CD4-positive, alpha-beta T cell treated with Interleukin-2 at 100 ng/mL for 4 hours (primary cell): ENCODE measurements around the gene ESR2.
A peak's percentile ranks its signal among the peaks of the same experiment; 100 is the strongest.
"Not testable (repeated sequence)": the region's sequence is repeated elsewhere in the genome, so short reads cannot be mapped to it uniquely, and the experiment has no call there.

Experiments
- DNase-seq: peaks from one replicate; pipeline ENCODE4 v3.0.0-alpha.2; 2020; ENCODE audit warnings: low spot score

ESR2 gene

DNA sequence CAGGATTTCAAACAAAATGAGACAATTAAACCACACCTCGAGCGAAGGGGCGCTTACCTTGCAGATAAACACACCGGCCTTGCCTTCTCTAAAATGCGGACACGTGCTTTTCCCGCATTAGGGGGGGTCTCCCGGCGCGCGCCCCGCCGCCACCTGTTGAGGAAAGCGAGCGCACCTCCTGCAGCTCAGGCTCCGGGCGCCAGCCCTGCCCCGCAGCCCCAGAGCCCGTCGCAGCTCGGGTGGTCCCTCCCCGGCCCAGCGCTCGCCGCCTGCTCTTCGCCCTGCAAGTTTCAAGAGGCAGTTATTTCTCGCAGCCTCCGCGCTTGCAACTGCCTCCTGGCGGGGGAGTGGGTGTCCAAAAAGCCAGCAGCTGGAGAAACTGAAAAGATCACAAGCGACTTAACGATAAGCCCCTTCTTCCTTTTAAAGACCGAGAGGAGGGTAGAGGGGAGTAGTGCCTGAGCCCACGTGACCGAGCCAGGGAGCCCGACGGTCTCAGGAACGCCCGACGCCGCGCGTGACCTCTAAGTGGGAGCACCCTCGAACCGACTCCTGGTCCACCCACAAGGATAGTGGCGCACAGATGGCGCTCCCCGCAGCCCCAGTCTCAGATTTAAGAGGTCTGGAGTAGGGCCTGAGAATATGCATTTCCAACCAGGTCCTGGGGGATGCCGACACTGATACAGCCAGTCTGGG lies at the start of gene ESR2:
ESR2 (minus strand) TSS at position 396 of the 696 bp plus-strand sequence. CDS start 11,386 bp downstream, outside the sequence.
- peak; percentile 16 for DNase-seq

DNA sequence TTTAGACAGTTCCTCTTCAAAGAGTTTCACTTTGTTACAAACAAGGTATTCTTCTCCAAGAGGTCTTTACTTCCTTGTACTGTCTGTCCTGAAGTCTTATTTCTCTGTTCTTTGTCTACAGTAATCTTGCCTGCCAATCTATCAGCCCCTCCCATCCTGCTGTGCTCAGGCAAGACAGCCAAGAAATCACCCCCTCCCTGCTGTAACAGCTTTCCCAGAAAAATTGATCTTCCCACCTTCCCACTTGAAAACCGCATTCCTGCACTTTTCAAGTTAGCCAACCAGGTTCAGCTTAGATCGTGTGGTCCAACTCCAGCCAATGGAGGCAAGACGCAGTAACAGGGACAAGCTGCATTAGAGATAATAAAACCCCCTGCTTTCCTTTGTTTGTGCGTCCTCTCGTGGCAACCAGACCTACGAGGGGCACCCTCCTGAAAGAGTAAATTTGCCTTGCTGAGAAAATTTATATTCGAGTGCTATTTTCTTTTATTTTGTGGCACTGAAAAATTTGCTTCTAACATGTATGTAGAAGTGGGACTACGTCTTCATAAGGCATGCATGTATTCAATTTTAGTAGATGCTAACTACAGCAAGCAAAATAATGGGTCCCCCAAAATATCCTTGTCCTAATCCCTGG lies 46.5 kb upstream of the ESR2 start:
- no peak for DNase-seq

DNA sequence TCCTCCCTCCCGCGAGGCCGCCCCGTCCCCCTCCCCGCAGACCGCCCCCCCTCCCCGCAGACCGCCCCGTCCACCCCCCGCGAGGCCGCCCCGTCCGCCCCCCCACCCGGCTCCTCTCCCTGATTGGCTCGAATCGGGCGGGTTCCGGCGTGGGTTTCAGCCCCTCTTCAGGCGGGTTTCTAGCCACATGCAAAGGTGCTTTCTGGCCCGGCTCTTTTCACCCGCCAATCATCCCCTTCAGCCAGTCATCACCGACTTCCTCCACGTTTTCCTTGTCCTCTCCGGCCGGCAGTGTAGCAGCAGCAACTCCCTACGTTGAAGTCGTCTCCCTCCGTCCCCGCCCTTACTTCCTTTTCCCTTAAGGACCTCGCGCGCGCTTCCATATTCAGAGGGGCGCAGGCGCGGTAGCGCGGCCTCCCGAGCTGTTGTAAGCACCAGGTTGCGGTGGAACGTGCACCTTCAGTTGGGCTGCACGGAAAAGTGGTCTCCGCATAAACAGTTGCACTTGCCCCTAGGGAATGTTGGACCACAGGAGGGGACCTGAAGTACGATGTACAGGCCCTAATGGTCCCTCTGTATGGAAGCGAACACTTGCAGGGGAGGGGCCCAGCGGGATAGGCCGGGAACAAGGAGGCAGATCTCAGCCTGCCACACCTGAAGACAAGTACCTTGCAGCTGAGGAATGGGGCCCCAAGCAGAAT lies 44.6 kb upstream of the ESR2 start:
- peak; percentile 93 for DNase-seq

DNA sequence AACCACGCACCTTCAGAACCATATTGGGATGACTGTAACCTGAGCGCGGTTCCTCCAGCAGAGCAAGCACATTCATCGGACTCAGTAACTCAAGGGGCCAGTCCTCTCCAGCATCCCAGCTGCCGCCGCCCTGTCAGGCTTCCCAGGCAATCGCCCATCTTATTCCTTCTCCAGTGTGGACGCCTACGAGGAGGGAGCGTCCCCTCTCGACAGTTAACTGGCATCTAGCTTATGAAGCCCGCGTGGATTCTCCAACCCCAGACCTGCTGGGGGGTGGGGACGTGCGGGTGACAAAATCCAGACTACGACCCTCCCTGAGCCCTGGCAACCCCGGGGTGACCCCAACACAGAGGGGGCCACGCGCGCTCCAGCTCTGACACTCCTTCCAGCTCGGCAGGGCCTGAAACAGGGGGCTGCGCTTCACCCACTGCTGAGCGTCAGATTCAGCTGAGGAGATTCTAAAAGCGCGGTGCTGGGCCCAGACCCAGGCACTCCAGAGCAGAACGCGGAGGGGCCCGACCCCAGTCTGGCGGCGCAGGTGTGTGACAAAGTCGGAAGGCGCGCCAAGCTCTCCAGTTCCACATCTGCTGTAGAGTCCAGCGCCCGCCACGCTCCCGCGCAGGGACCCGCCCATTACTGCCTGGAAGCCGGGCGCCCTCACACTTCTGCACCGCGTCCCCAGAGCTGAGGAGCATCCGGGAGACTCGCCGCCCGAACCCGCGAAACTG lies 43.9 kb upstream of the ESR2 start:
- no peak for DNase-seq

DNA sequence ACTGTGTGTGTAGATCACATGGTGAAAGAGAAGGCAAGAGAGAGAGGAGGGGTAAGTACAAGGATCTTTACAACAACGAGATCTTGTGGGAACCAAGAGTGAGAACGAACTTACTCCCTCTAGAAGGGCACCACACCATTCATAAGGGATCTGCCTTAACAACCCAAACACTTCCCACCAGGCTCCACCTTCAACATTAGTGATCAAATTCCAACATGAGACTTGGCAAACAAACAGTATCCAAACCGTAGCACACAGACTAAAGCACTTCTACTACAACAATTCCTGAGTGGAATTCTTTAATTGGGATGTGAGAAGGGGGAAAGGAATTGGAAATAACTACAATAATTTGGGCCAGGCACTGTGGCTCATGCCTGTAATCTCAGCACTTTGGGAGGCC lies 35.0 kb upstream of the ESR2 start:
- DNase-seq = no peak

DNA sequence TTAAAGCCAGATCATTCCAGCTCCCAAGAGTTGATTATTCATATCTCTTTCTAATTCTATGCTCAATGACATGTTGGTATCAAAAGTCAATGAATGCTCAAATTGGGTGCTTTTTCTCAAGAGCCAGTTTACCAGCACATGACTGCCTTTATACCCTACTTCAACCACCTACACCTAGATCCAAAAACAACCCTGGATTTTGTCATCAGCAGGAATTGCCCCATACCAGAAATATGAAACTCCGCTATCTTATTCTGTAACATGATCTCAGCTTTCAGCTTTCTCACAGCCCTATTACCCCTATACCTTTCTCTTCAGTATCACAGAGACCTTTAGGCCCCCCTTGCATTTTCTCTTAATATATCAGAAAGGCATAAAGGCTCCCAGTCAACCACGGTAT lies 32.3 kb upstream of the ESR2 start:
- DNase-seq = no peak

DNA sequence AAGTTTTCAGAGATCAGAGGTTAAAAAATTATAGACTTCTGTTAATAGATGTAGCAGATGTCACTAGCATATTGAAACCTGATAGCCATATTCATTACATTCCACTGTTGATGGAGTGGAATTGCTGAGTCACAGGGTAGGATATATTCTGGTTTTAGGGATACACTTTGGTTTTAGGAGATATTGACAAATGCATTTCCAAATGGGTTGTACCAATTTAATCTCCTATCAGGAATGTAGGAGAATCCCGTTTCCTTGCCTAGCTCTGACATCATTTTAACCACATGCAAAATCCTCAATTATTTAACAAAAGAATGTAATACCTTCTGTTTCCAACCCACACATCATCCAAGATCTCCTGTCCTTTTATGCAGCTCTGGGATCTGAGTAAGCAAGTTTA lies 30.7 kb upstream of the ESR2 start:
- DNase-seq = no peak

DNA sequence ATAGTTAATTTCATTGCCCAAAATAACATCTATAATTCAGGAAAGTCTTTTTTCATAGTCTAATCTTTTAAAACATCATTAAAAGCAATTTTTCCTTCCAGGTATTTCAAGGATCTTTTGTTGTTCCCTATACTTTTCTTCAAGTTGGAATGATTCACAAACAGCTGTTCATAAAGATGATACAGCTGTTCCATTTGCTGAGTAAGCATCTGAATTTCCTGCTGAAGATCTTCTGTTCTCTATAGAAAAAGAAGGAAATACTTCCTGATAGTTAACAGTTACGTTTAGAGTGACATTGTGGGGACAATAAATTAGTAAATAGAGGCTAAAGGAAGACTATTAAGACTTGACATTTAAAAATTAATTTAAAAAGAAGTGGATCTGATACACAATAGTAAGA lies 30.3 kb upstream of the ESR2 start:
- no peak for DNase-seq

DNA sequence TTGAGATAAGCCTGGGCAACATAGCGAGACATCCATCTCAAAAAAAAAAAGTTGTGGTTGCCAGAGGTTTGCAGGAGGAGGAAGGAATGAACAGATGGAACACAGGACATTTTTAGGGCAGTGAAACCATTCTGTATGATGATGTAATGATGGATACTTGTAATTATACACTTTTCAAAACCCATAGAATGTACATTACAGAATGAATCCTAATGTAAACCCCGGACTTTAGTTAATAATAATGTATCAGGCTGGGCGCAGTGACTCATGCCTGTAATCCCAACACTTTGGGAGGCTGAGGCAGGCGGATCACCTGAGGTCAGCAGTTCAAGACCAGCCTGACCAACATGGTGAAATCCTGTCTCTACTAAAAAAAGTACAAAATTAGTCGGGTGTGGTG lies 26.2 kb upstream of the ESR2 start:
- not testable (repeated sequence) for DNase-seq

DNA sequence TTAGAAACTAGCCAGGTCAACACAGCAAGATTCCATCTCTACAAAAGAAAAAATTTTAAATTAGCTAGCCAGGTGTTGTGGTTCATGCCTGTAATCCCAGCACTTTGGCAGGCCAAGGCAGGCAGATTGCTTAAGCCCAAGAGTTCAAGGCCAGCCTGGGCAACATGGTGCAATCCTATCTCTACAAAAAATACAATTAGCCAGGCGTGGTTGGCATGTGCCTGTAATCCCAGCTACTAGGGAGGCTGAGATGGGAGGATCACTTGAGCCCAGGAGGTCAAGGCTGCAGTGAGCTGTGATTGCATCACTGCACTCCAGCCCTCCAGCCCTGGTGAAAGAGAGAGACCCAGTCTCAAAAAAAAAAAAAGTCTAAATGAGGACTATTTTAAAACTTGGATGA lies 24.5 kb upstream of the ESR2 start:
- not testable (repeated sequence) for DNase-seq

DNA sequence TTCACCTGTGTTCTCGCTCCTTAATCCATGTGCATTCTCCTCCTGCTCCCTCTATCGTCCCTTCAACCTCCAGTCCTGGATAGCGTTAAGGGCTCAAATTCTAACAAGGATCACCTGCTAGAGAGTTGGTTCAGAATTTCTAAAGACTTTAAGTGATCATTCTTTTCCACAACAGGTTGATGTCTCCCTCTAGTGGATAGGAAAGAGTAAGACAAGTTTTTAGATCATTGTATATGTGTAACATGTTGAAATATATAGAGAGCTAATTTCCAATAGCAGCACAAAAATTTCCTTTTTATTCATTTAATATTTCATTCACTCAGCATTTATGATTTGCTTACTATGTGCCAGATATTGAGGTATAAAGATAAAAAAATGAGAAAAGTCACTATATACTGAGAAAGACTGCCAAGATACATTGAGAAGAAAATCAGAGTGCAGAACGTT lies 9.3 kb upstream of the ESR2 start:
- DNase-seq = peak; percentile 58

DNA sequence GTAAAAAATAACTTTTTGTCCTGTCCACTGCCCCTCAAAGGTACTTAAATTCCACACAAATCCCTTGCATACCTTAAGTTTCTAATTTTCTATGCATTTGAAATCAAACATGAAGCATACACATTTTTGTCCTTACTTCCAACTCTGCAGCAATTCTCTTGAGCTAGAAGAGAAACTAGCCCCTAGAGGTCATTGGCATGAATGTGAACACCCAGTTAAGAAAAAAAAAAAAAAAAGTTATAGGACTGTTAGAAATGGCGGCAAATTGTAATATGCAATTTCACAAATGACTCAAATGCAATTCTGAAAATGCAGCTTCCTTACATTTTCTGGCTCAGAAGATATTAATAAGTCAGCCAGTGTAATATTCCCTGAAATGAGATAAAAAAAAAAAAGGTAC lies 4.6 kb upstream of the ESR2 start:
- no peak for DNase-seq

DNA sequence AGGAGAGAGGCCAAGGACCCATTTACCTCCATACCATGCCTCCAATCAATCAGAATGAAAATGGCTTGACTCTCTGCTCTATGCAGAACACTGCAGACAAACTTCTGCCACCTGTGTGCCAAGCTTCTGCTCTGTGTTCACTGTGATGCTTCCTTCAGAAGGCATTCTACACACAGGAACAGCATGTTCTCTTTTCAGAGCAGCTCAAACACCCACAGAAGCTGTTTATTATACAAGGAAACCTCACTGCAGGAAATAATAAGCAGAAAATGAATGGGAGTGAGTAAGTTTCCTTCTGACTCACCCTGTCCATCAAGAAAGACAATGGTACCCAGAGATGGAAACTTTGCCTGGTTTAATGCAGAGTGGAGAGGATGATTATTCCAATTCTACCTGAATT lies 2.4 kb upstream of the ESR2 start:
- DNase-seq = no peak

DNA sequence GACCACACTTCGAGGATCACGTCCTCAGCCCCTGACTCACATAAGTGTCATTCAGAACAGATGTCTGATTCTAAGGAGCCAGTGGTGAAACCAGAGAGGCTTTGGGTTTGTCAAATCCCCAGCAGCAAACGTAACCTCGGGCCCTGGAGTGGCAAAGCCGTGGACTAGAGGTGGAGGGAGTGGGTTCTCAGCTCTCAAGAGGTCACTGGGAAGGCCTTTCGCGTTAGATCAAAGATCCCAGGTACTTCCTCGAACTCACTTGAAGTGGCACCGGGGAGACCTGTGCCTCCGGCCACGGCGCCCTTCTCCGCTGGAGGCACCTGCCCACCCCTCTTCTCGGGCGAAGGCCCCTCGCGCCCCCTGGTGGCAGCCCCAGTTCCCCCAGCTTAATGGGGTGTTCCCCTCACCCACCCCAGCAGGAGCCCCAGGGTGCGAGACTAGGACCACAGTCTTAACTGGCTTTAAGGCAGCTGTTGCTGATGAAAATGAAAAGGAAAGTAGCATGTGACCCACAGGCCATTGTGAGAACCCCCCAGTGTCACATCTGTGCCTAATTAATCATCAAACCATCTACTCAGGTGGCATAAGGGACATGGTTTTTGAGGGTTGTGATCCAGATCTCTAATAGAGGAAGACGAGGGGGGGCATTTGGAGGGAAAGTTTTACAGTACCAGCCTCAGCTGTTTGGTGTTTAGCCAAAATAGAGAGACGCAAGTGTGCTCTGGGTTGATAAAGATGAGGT lies 672 bp upstream of the ESR2 start:
- DNase-seq = peak; percentile 76

DNA sequence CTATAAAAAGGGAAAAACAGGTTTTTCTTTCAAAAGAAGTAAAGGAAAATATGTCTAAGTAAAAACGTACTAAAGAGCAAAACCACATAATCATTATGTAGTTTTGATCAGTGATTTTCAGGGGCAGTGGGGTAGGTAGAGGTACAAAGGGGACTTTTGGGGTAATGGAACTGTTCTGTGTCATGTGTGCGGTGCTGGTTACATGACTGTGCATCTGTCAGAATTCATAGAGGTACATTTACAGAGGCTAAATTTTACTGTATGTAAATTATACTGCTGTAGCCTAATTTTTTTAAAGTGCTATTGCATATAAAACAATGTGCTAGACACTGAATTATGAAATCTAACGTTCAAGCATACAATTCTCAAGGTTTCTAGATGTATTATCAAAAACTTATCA lies 2.0 kb downstream of the ESR2 start:
- DNase-seq = no peak

DNA sequence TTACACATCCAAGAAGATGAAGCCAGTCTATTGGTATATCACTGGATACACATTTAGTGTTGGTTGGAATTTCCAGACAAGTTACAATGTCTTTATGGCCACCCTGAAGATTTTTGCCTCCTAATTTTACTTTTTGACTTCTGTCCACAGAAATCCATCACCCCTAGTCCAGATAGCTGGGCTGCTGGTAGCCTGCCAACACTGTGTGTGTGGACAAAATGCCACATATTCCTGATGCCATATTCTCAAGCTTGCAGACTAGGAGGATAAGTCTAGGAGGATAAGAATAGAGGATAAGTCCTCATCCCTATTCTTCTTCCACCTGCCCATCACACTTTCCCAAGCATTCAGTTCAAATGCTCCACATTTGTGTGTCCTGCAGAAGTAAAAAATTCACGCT lies 4.6 kb downstream of the ESR2 start:
- DNase-seq = no peak

DNA sequence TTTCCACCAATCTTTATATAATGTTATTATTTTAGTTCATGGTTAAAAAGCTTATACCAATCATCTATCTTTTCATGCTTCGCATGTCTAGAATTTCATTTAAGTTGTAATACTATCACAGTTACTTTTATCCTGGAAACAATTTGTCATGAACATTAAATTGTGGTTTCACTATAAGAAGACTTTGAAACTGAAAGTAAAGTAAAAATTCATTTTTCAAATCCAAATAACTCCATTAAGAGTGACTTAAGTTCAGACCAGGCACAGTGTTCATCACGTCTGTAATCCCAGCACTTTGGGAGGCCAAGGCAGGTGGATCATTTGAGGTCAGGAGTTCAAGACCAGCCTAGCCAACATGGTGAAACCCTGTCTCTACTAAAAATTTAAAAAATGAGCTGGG lies 12.4 kb downstream of the ESR2 start:
- DNase-seq = no peak

DNA sequence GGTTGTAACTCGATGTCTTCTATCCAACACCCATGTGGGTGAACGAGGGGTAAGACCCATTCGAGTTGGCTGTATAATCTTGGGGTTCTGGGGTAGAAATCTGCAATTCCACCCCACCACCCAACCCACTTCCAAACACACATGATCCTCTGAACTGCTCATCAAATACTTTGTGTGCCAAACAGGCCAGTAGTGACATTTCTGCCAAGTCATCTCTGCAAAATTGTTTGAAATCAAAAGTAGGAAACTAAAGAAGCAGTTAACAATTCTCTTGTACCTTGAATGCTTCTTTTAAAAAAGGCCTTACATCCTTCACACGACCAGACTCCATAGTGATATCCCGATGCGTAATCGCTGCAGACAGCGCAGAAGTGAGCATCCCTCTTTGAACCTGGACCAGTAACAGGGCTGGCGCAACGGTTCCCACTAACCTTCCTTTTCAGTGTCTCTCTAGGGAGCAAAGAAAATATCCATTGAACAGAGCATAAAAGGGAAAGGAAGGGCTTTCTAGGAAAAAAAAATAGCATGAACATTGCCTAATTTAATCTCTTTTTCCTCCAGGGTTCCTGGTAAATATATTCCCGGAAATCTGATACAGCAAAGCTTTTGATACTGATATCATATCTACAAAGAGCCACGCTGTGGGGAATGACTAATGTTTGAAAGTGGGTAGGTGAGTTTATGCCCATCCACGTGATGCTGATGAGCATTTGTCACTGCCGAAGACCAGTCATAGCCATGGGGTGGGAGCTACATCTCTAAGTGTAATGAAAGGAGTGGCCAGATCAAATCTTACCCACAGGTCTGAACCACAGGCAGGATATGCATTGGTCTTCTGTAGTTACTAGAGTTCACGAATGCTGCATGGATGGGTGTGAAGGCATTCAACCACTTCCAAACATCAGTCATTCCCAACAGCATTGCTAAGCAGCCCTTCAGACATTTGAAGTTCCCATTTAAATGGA lies 14.2 kb downstream of the ESR2 start:
- DNase-seq = peak; percentile 22

DNA sequence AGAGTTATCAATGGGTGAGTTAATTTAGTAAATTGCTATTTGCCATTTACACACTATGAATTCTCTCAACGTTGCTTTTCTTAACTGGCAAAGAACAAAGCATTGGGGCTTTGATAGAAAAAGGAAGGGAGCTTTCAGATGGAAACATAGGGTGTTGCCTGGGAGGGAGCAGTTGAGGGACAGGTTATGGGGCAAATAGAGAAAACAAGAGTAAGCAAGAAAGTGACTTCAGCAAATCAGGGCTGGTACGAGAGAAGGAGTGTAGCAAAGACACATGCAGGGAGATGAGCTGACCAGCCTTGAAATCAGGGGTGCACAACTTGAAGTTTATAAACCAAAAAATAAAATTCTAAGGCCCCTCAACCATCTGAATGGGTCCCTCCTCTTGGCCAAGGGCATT lies 15.7 kb downstream of the ESR2 start:
- no peak for DNase-seq

DNA sequence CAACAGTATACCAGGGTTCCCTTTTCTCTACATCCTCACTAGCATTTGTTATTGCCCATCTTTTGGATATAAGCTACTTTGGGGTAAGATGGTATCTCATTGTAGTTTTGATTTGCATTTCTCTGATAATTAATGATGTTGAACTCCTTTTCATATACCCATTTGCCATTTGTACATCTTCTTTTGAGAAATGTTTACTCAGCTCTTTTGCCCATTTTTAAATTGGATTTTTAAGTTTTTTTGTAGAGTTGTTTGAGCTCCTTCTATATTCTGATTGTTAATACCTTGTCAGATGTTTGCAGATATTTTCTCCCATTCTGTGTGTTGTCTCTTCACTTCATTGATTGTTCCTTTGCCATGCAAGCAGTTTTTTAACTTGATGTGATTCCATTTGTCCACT lies 22.2 kb downstream of the ESR2 start:
- DNase-seq = no peak

DNA sequence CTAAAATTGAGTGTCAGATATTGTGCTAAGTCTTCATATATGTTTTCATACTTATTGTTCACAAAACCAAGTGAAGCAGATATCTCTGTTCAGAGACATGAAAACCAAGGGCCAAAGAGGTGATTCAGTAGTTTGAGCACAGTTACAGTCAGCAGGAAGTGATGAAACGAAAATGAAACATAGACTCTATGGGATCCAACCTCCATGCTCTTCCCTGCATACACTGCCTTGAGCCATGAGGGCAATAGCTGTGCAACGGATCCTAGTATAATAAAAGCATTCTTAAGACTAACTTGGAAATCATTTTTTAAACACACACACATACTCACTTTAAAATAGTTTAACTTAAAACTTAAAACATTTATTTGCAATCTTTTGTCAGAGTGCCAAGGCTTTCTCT lies 27.9 kb downstream of the ESR2 start:
- no peak for DNase-seq
